Erythroblast (primary cell): ENCODE results near the gene SUSD1.

Source experiments
- GATA1 ChIP-seq: IDR thresholded peaks from 2 replicates; pipeline ENCODE4 v1.6.1; 2011; ENCODE audit warnings: low read depth, mild to moderate bottlenecking, control low read depth, low read length, moderate library complexity
- POLR2A ChIP-seq: IDR thresholded peaks from 2 replicates; pipeline ENCODE4 v1.6.1; 2011; ENCODE audit warnings: mild to moderate bottlenecking, low read length

DNA sequence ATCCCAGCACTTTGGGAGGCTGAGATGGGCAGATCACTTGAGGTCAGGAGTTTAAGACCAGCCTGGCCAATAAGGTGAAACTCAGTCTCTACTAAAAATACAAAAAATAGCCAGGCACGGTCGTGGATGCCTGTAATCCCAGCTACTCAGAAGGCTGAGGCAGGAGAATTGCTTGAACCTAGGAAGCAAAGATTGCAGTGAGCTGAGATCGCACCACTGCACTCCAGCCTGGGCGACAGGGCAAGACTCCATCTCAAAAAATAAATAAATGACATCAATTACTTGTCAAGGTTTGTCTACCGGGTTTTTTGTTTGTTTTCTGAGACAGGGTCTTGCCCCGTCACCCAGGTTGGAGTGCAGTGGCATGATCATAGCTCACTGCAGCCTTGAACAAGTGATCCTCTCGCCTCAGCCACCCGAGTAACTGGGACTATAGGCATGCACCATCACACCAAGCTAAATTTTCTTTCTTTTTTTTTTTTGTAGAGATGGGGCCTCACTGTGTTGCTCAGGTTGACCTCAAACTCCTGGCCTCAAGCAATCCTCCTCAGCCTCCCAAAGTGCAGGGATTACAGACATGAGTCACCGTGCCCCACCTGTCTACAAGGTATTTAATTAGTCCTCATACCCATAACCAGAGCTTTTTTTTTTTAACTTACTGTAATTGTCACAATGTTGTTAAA, 64.9 kb downstream of the SUSD1 start:
- TF ChIP-seq POLR2A (no peak), GATA1 (no peak)
